GM19043 (cell line): ENCODE results near the gene CXCL8.

Experiments used
- ATAC-seq: cut with Tn5 transposase; IDR thresholded peaks from one replicate; pipeline ENCODE4 v1.9.1; 2021; ENCODE audit warnings: low read depth; ENCODE audit not compliant: unreplicated experiment

Gene CXCL8

DNA sequence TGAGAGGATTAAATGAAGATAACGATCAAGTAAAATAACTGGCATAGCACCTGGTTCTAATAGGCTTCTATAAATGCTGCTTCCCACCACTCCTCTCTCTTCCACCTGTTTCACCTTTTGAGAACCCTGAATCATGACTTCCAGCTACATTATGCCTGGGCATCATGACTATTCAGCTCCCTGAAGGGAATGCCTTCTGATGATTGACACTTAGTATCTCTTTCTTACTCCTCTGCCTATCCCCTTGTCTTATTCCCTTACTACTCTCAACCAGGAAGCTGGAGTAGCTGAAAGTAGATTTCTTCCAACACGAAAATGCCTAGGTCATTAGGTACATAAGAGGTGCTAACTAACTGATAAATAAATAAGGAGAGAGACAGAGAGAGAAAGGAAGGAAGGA, 24.7 kb upstream of the CXCL8 start:
- ATAC-seq: no peak

DNA sequence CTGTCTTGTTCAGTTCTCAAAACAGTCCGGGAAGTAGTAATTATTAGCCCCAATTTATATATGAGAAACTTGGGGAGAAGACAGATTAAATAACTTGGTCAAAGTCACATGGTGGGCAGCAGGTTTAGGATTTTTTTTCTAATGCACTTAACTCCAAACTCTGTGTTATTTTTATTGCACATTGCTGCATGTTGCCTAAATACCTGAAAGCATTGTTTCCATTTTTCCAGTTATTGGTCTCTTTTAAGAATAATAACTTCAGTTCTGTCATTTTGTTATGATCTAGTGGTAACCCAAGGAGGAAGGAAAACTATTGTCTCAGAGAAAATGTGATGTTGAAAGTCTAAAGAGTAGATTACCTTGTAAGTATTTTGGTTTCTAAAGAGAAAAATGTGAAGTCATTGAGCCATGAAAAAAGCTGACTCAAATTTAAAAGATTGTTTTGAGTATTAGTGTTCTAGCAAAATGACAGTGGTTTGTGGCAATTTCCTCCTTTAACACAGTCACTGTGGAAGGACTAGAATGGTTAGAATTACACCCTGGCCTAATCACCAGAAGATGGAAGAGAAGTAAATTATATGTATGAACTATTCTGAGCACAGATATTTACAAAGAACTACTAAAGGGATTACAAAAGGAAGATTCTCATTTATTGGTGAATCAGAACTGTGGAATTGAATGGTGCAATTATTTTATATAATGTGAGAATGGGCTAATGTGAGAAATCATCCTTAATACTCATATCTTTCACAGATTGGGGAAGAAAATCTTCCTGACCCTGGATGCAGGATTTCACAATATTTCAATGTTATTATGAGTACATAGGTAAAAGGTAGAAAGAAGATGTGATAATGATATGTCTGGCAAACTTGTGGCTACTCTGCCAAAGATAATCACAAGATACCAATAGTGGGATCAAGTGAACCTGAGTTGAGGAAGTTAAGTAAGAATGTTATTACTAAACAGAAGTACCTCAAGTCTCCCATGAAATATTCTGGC, 21.7 kb upstream of the CXCL8 start:
- ATAC-seq: peak; percentile 92

DNA sequence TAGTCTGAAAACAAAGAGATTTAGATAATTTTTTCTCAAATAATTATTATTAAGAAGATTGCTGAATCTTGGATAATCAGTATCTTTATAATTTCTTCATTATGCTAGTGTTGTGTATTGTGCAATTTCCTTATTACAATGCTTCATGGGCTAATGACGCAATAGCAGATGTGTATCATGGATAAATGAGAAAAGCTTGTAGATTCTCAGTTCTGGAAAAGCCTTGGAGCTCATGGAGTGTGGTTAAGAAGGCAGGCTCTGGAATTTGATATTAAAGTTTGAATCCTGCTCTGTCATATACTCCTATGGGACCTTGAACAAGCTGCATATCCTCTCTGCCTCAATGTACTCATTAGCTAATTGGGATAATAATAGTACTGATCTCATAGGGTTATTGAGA, 18.9 kb upstream of the CXCL8 start:
- no peak for ATAC-seq

DNA sequence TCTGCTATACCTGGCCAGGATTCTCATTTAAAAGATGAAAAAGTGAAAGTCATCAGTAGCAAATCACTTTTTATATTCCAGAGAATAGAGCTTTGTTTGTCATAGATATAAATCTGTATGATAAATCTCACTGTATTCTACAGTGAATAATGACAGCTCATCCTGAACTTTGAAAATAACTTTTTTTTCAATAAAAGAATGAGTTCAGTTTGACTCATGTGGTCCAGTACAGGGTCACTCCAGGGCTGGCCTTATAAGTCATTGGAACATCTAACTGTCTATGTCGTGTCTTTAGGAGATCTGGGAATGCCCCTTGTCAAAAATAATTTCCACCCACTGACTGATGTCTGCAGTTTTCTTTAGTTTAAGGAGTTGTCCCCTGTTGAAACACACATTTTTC, 18.5 kb upstream of the CXCL8 start:
- ATAC-seq: no peak

DNA sequence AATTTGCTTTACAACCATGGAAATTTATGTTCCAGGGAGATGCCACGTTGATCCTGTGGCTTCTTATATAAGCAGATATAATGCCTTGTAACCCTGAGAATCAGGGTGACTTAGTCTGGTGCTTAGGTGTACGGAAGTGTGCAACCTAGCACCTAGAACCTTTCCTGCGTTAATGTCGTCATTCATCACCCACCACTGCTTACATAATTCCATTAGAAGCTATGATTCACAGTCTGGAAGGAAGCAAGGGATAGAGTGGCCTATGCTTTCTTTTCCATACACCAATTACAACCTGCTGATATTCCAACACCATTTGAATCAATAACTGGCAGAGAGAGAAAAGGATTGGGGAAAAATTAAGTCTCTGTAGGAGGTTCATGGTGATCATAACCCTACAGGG, 17.3 kb upstream of the CXCL8 start:
- no peak for ATAC-seq

DNA sequence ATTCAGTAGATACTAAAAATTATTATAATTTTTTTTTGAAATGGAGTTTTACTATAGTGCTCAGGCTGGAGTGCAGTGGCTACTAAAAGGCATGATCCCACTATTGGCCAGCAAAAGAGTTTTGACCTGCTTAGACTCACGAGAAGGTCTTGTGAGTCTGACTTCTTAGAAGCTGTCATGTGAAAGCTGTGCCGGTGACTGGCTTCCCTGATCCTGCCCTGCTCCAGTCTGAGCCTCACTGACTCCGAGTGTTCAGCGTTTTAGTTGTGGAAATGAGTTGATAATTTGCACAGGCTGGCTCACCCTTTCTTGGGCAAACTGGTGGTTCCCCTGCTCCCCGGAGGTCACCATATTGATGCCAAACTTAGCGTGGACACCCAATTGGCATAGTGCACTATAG, 16.4 kb upstream of the CXCL8 start:
- no peak for ATAC-seq

DNA sequence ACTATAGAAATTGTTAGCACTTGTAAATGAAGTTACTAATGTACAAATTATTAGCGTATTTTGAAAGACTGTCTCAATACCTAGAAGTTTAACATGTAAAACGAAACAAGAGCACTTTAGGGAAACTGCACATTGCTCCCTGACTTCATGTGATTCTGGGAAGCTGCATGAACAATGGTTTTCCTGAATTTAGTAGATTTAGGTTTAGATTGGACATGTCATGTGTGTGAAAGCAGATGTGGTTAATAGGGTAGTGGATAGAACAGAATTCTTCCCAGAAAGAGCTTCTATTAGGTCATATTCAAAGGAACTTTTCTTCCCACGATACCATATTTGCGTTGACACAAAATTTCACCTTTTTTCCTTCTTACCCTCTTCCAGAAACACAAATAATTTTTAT, 14.9 kb upstream of the CXCL8 start:
- ATAC-seq: no peak

DNA sequence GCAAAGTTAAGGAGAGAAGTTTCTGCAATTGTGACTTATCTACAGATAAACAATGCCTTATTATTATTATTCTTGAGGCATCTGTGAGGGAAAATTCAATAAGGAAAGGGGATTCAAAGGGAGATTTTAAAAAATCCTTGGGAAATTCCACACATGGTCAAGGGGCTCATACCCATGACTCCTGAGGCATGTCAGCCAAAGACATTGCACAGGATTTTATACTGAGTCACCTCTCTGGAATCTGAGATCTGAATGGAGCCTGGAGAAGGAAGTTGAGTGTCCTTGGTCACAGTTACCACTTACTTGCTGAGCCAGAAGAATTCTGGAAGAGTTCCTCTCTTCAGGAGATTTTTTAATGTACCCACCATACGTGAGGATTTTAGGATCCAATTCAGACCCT, 14.4 kb upstream of the CXCL8 start:
- no peak for ATAC-seq

DNA sequence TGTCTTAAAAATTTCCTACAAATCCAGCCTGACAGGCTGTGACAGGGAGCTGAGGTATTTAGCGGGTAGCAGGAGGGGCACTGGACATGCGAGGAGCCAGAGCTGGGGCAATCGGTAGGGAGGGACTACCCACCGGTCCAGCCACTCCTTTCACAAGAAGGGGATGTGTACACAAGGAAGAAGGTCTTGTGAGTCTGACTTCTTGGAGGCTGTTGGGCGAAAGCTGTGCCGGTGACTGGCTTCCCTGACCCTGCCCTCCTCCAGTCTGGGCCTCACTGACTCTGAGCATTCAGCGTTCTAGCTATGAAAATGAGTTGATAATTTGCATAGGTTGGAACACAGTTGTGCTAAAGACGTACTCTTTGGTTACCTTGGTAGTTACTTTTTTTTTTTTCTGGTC, 12.7 kb upstream of the CXCL8 start:
- peak; percentile 74 for ATAC-seq

DNA sequence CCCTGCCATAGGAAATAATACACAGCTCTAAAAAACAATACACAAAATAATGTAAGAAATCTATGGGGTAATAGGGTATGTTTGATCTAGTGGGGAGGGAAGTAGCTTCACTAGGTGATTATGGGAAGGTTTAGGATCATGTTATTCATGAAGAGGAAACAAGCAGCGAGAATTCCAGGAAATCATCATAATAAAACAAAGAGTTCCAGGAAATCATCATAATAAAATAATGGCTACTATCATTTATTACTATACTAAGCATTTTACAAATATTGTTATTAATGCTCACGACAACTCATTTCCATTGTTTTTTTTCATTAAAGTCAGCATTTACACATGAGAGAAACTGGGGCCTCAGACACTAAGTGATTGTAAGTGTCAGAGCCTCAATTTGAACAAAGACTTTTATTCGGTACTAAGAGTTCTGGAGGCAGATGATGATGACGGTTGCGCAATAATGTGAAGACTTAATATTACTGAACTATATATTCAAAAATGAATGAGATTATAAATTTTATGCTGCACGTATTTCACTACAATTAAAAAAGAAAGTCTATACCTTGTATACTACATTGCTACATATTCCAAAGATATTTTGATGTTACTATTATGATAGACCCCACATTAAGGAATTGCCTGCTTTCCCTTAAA, 12.2 kb upstream of the CXCL8 start:
- ATAC-seq: no peak

DNA sequence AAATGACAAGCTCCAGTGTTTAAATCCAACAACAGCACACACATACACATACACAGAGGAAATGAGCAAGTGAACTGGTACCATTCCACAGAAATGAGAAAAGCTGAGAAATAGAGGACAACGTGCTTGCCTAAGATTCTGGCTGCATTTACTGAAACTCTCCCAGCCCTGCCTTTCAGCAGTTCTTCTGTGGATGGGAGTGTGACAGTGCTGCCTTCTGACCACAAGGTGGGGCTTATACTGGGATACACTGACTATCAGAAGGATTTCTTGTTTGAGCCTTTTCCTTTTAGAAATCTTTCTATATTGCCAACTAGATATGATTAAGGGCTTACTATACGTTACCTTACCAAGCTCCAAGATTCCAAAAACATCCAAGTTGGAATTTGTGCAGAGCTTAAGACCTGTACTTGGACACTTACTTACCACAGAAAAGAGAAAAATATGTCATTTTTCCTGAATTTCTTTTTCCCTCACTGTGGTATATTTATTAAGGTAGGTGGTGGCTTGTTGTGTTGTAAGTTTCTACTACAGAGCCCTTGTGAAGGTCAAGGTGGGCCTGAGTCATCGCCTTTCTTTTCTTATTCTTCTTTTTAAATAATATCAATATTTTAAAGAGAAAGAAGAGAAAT, 10.7 kb upstream of the CXCL8 start:
- no peak for ATAC-seq

DNA sequence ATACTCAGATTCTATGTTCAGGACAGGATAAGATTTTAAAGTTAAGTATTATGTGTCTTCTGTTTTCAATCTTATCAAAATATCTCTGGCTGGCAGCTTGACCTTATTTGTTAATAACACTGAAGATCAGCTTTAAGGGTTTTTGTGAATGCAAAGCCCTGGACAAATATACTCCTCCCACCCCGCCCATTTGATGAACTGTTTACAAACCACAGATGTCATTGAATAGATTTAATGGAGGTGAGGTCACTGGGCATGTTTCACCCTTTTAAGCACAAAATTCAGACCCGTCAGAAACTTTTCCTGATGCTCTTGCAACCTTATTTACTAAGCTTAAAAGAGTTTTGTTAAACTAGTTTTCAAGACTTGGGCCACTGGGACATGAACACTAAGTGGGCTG, 10.1 kb upstream of the CXCL8 start:
- ATAC-seq: no peak

DNA sequence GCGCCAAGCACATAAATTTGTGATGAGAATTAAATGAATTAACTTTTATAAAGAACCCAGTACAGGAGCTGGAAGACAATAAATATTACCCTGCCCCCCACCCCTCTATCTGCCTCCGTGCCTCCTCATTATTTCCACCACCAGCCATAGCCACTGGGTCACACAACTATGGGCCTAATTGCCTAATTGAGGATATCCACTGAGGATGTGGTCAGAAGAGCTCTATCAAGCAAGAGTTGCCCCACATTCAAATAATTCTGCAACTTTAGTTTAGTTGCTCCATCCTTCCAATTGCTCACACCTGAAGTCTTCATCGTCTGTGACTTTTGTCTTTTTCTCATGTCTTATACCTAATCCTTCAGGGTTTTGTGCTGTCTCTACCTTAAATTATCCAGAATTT, 9.5 kb upstream of the CXCL8 start:
- ATAC-seq: no peak

DNA sequence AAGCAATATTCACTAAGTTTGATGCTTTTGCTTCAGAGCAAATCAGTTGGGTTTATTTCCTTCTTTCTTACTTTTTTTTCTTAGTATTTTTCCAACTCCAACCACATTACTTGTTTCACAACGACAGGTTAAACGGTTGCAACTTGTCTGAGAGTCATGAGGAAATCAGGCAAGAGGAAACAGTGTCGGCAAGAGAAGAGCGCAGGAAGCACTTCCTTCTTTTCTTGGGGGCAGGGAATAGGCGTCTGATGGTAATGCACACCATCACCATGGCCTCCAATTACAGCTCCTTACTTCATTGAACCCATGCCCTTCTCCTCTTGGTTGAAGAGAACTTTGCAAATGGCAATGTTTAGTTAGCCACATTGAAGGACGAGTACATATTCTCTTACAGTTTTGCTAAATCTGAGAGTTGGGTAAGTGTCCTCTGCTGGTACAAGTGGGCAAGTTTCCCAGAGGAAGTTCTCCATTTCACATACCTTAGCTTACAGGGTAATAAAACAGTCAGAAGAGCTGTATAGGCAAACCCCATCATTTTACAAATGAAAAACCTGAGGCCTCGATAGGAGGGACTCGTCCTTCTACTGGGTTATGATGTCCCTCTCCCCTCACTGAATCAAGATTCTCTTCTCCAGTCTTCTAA, 8.3 kb upstream of the CXCL8 start:
- ATAC-seq: no peak

DNA sequence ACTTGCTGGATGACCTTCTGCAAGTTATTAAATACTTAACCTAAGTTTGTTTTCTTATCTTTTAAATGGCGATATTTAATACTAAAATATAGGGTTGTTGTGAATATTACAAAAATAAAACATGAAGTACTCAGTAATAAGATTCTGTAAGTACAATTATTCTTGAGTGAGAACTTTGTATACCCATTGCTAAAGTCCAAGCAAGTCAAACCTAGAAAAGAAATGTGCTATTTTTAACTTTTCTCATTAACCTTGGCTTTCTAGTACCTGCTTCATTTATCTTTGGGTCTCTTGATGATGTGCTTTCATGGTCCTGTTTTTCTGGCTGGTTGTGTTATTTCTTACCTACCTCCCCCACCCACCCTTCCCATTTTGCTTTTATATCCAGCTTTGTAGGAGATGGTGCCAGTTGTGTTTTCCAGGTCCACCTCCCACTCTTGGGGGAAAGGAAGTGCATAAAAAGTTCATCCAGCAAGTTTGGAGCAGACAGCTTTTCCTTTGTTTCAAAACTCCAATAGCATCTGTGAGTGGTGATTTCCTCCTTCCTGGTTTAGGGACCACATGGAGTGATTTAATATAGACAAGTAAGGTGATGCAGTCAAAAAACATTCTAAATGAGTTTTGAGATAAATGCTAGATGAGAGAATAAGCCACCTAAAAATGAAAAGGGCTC, 7.5 kb upstream of the CXCL8 start:
- ATAC-seq: no peak

DNA sequence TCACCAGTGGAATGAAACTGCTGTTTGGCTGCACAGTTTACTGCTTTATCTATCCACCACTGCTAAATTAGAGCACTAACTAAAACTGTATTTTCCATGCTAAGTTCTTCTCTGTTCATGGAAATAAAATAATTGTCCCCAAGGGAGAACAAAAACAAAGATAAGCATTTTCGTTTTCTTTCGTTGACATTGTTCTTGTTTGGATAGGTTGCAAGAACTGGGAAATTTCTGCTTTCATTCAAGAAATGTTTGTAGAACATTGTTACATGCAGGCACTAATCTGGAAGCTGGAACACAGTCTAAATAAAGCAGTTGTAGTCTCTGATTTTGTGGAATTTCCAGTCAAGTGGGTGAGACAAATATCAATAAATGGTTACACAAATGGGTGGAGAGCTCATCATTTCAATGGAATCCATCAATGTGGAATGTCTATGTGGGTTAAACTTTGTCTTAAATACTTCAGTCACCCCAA, 5.8 kb upstream of the CXCL8 start:
- no peak for ATAC-seq

DNA sequence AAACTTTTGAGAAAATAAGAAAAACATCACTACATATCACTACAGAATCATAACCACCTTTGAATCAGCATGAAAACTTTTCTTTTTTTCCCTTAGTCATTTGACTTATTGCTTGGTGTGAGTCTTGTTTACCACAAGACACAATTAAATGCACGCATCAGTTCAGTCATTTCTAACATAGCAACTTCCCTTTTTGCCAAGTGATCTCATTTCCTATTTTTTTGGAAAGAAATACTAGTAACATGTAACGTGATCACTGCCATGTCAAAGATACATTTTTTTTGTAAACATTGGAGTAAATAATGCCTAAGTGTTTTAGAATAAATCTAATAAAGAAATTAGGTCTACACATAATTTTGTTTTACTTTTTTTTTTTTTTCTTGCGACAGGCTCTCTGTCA, 5.1 kb upstream of the CXCL8 start:
- ATAC-seq: peak; percentile 85

DNA sequence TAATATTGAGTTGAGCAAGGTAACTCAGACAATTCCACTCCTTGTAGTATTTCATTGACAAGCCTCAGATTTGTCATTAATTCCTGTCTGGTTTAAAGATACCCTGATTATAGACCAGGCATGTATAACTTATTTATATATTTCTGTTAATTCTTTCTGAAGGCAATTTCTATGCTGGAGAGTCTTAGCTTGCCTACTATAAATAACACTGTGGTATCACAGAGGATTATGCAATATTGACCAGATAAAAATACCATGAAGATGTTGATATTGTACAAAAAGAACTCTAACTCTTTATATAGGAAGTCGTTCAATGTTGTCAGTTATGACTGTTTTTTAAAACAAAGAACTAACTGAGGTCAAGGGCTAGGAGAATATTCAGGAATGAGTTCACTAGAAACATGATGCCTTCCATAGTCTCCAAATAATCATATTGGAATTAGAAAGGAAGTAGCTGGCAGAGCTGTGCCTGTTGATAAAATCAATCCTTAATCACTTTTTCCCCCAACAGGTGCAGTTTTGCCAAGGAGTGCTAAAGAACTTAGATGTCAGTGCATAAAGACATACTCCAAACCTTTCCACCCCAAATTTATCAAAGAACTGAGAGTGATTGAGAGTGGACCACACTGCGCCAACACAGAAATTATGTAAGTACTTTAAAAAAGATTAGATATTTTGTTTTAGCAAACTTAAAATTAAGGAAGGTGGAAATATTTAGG, 821 bp downstream of the CXCL8 start:
- ATAC-seq: no peak

DNA sequence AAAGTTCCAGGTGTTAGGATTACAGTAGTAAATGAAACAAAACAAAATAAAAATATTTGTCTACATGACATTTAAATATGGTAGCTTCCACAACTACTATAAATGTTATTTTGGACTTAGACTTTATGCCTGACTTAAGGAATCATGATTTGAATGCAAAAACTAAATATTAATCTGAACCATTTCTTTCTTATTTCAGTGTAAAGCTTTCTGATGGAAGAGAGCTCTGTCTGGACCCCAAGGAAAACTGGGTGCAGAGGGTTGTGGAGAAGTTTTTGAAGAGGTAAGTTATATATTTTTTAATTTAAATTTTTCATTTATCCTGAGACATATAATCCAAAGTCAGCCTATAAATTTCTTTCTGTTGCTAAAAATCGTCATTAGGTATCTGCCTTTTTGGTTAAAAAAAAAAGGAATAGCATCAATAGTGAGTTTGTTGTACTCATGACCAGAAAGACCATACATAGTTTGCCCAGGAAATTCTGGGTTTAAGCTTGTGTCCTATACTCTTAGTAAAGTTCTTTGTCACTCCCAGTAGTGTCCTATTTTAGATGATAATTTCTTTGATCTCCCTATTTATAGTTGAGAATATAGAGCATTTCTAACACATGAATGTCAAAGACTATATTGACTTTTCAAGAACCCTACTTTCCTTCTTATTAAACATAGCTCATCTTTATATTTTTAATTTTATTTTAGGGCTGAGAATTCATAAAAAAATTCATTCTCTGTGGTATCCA, 1.6 kb downstream of the CXCL8 start:
- no peak for ATAC-seq
